ENCODE results near the gene KCNG2. TPM values are rescaled to one million over a fixed set of nuclear protein-coding genes. Genes with fewer than 3 reads are reported as not detected.

Gene KCNG2
- total RNA-seq, 1 experiment from 2014 or later: not detected

DNA sequence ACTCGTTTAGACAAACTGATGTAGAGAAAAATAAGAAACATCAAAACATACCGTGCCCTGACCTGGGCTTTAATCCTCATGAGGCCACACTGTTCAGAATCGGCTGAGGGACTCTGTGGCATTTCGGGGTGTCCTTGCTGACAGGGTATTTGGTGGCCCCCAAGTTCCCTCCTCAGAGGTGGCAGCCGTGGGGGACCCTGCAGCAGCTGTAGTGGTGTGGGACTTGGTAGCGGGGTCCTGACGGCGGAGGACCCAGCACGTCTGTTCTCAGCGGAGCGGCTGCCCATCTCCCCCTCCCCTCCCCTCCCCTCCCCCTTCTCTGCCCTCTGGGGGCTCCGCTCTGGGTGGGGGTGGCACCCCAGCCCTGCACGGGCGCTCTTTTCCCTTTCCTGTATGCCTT is 18.4 kb downstream of the KCNG2 start:
- Histone ChIP-seq H3K4me2 (no peak overlapping the region), H3K27me3 (ENCODE audit: insufficient read depth, low read depth) (peaks cover 85% of the 10 kb centered on the region), H3K4me1 (replicated peaks; ENCODE audit: insufficient read depth) (no peaks in the 10 kb centered on the region), H3K9me3 (ENCODE audit: insufficient read depth, low read depth) (no peaks in the 10 kb centered on the region), H3K79me2 (ENCODE audit: low read depth) (no peaks in the 10 kb centered on the region), H3F3A (ENCODE audit: insufficient read depth, low read depth) (no peaks in the 10 kb centered on the region), H3K36me3 (ENCODE audit: low read depth) (no peaks in the 10 kb centered on the region), H3K9me2 (ENCODE audit: insufficient read depth) (no peaks in the 10 kb centered on the region), H3K27ac (no peak overlapping the region), H4K20me1 (ENCODE audit: insufficient read depth) (no peaks in the 10 kb centered on the region), H2AFZ (no peak overlapping the region), H3K4me3 (no peak overlapping the region)
- ChIA-PET POLR2A (ENCODE audit: unreplicated experiment) (no interaction called here), CTCF (no interaction called here)
- no peak for DNase-seq
- no TSS peak for BruUV-seq (replicated peaks)
- TF ChIP-seq, protein P1, sequence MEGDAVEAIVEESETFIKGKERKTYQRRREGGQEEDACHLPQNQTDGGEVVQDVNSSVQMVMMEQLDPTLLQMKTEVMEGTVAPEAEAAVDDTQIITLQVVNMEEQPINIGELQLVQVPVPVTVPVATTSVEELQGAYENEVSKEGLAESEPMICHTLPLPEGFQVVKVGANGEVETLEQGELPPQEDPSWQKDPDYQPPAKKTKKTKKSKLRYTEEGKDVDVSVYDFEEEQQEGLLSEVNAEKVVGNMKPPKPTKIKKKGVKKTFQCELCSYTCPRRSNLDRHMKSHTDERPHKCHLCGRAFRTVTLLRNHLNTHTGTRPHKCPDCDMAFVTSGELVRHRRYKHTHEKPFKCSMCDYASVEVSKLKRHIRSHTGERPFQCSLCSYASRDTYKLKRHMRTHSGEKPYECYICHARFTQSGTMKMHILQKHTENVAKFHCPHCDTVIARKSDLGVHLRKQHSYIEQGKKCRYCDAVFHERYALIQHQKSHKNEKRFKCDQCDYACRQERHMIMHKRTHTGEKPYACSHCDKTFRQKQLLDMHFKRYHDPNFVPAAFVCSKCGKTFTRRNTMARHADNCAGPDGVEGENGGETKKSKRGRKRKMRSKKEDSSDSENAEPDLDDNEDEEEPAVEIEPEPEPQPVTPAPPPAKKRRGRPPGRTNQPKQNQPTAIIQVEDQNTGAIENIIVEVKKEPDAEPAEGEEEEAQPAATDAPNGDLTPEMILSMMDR (conservative IDR thresholded peaks at IDR 0.05): no peak
- TF ChIP-seq EZH2 (IDR thresholded peaks at IDR 0.05; ENCODE audit: low read depth): no peak
- intact Hi-C loops (cut with micrococcal nuclease; ENCODE audit: unreplicated experiment): no loop called here

DNA sequence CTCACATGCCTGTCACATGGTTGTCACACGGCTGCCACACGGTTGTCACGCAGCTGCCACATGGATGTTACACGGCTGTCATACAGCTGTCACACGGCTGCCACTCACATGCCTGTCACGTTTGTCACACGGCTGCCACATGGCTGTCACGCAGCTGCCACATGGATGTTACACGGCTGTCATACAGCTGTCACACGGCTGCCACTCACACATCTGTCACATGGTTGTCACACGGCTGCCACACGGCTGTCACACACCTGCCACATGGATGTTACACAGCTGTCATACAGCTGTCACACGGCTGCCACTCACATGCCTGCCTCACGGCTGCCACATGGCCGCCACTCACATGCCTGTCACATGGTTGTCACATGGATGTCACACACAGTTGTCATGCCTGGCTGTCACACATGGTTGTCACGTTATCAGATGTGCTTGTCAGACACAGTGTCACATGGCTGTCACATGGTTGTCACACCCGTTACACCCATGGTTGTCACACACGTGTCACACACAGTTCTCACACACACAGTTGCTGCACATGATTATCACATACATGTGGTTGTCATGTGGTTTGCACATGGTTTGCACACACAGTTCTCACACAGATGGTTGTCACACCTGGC is 19.4 kb downstream of the KCNG2 start:
- no peaks in the 10 kb centered on the region for H3K79me2 ChIP-seq (ENCODE audit: low read depth)
- CTCF ChIA-PET: no interaction called here
- H3K36me3 ChIP-seq (ENCODE audit: low read depth): no peaks in the 10 kb centered on the region
- H3K4me1 ChIP-seq (replicated peaks; ENCODE audit: insufficient read depth): no peaks in the 10 kb centered on the region
- DNase-seq: no peak
- TF ChIP-seq EZH2 (IDR thresholded peaks at IDR 0.05; ENCODE audit: low read depth): no peak
- TF ChIP-seq, protein P1 (conservative IDR thresholded peaks at IDR 0.05): no peak
- intact Hi-C loops (cut with micrococcal nuclease; ENCODE audit: unreplicated experiment): no loop called here
- no TSS peak for BruUV-seq (replicated peaks)
- no peak overlapping the region for H3K4me2 ChIP-seq
- H3F3A ChIP-seq (ENCODE audit: insufficient read depth, low read depth): no peaks in the 10 kb centered on the region
- H2AFZ ChIP-seq: no peak overlapping the region
- no peak overlapping the region for H3K4me3 ChIP-seq
- H3K9me3 ChIP-seq (ENCODE audit: insufficient read depth, low read depth): no peaks in the 10 kb centered on the region
- no peaks in the 10 kb centered on the region for H3K9me2 ChIP-seq (ENCODE audit: insufficient read depth)
- no peak overlapping the region for H3K27ac ChIP-seq
- H4K20me1 ChIP-seq (ENCODE audit: insufficient read depth): no peaks in the 10 kb centered on the region
- peaks cover 82% of the 10 kb centered on the region for H3K27me3 ChIP-seq (ENCODE audit: insufficient read depth, low read depth)
- POLR2A ChIA-PET (ENCODE audit: unreplicated experiment): no interaction called here

DNA sequence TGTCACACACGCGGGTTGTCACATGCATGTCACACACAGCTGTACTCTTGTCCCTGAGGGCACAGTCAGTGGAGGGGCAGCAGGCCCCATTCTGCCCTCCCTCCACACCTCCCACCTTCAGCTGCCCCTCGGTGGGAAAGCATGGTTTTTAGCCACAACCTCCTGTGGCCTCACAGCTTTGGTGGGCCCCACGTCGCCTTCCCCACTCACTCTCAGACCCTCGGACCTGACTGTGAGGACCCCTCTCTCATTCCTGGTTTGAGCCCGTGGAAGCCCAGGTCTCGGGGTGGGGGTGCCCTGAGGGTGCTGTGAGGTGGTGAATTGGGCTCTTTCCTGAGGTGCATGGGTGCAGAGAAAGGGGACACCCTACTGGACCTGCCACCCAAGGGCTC is 19.9 kb downstream of the KCNG2 start:
- H3K36me3 ChIP-seq (ENCODE audit: low read depth): no peaks in the 10 kb centered on the region
- intact Hi-C loops (cut with micrococcal nuclease; ENCODE audit: unreplicated experiment): no loop called here
- no peaks in the 10 kb centered on the region for H3K4me1 ChIP-seq (replicated peaks; ENCODE audit: insufficient read depth)
- no peaks in the 10 kb centered on the region for H3K9me3 ChIP-seq (ENCODE audit: insufficient read depth, low read depth)
- H4K20me1 ChIP-seq (ENCODE audit: insufficient read depth): no peaks in the 10 kb centered on the region
- peaks cover 78% of the 10 kb centered on the region for H3K27me3 ChIP-seq (ENCODE audit: insufficient read depth, low read depth)
- CTCF ChIA-PET: no interaction called here
- no peaks in the 10 kb centered on the region for H3K79me2 ChIP-seq (ENCODE audit: low read depth)
- TF ChIP-seq, protein P1 (conservative IDR thresholded peaks at IDR 0.05): no peak
- no peak for TF ChIP-seq EZH2 (IDR thresholded peaks at IDR 0.05; ENCODE audit: low read depth)
- H2AFZ ChIP-seq: no peak overlapping the region
- no peak overlapping the region for H3K4me3 ChIP-seq
- BruUV-seq (replicated peaks): no TSS peak
- no peaks in the 10 kb centered on the region for H3K9me2 ChIP-seq (ENCODE audit: insufficient read depth)
- no peak for DNase-seq
- H3K4me2 ChIP-seq: no peak overlapping the region
- no peaks in the 10 kb centered on the region for H3F3A ChIP-seq (ENCODE audit: insufficient read depth, low read depth)
- H3K27ac ChIP-seq: no peak overlapping the region
- POLR2A ChIA-PET (ENCODE audit: unreplicated experiment): no interaction called here
